Endothelial cell of umbilical vein (primary cell): ENCODE results near the gene PRIM2. TPM values are rescaled to one million over a fixed set of nuclear protein-coding genes. Genes with fewer than 3 reads are reported as not detected.
"Not testable (repeated sequence)": the region's sequence is repeated elsewhere in the genome, so short reads cannot be mapped to it uniquely, and the experiment has no call there.

Source experiments
- BruUV-seq: library from RNA; stranded (reverse); fragments of 400-500 nt; replicated peaks from 2 replicates; lab custom pipeline; 2021; lab: Mats Ljungman, UMichigan
- CTCF ChIA-PET: fragments of 300-600, 350-600 bp; sonication (Branson Sonifier 250); formaldehyde crosslinking; loops from one replicate; lab custom pipeline; 2021; ENCODE audit warnings: antibody characterized with exemption, inconsistent platforms; lab: Charles Lee
- POLR2A ChIA-PET: fragments of 300-600, 350-600 bp; sonication (Branson Sonifier 250); formaldehyde crosslinking; loops from one replicate; lab custom pipeline; 2021; ENCODE audit warnings: antibody characterized with exemption, inconsistent platforms; lab: Charles Lee
- DNase-seq: peaks from one replicate; pipeline ENCODE4 v3.0.0-alpha.2; 2011; ENCODE audit warnings: low read depth, low spot score
- FAIRE-seq: peaks from 2 replicates; lab custom pipeline; 2011; peaks lifted over from hg19 to GRCh38; lab: Jason Lieb, UNC
- H2AFZ ChIP-seq: 2 replicates; pipeline ENCODE4 v1.6.0; 2012; ENCODE audit warnings: low read depth, low read length, control low read depth, inconsistent platforms
- H3K27ac ChIP-seq: 2 replicates; pipeline ENCODE4 v1.5.1; 2011; ENCODE audit warnings: low read depth, mild to moderate bottlenecking, control low read depth, low read length, moderate library complexity; ENCODE audit not compliant: insufficient read depth
- H3K27me3 ChIP-seq, 2 experiments: 2 replicates each; pipeline versions ENCODE4 v1.6.0 to v1.6.1; 2011; ENCODE audit warnings: low read length in 2 of 2, mixed read lengths in 1 of 2; ENCODE audit not compliant: control insufficient read depth in 2 of 2, insufficient read depth in 2 of 2
- H3K36me3 ChIP-seq, 2 experiments: 2 replicates in 1 of 2; 3 replicates in 1 of 2; pipeline ENCODE4 v1.5.1; 2011; ENCODE audit warnings: low read length in 2 of 2, mild to moderate bottlenecking in 1 of 2, moderate library complexity in 1 of 2; ENCODE audit not compliant: control insufficient read depth in 2 of 2, insufficient read depth in 2 of 2; ENCODE audit errors: extremely low read depth in 1 of 2
- H3K4me1 ChIP-seq: 3 replicates; pipeline ENCODE4 v1.5.1; 2011; ENCODE audit warnings: mild to moderate bottlenecking, low read length; ENCODE audit not compliant: control insufficient read depth, insufficient read depth; ENCODE audit errors: extremely low read depth
- H3K4me2 ChIP-seq: 2 replicates; pipeline ENCODE4 v1.6.1; 2011; ENCODE audit warnings: low read length, control low read depth, mixed read lengths; ENCODE audit not compliant: insufficient read depth
- H3K4me3 ChIP-seq, 3 experiments: fragments of 200-600 bp in 1 of 3; sonication (generic), shearing (Covaris generic) in 1 of 3; replicated peaks in 1 of 3; 2 replicates each; pipeline ENCODE4 v1.5.1; 2011 to 2016; ENCODE audit warnings: control low read depth in 3 of 3, low read length in 3 of 3, mild to moderate bottlenecking in 2 of 3, inconsistent platforms in 1 of 3, low read depth in 1 of 3, moderate library complexity in 1 of 3; ENCODE audit not compliant: insufficient read depth in 1 of 3
- H3K79me2 ChIP-seq: 2 replicates; pipeline ENCODE4 v1.6.0; 2012; ENCODE audit warnings: low read length, inconsistent platforms; ENCODE audit not compliant: control insufficient read depth, insufficient read depth
- H3K9ac ChIP-seq: replicated peaks from 2 replicates; pipeline ENCODE3; 2011; ENCODE audit warnings: low read length, control low read depth; ENCODE audit not compliant: insufficient read depth; ENCODE audit errors: extremely low read depth
- H3K9me1 ChIP-seq: replicated peaks from 3 replicates; pipeline ENCODE4 v1.6.0; 2011; ENCODE audit warnings: mild to moderate bottlenecking, low read length; ENCODE audit not compliant: control insufficient read depth, insufficient read depth; ENCODE audit errors: extremely low read depth
- H3K9me3 ChIP-seq: replicated peaks from 2 replicates; pipeline ENCODE4 v1.5.1; 2012; ENCODE audit warnings: low read length, inconsistent platforms; ENCODE audit not compliant: control insufficient read depth, insufficient read depth
- H4K20me1 ChIP-seq: replicated peaks from 2 replicates; pipeline ENCODE3; 2011; ENCODE audit warnings: mild to moderate bottlenecking, low read length; ENCODE audit not compliant: control insufficient read depth, insufficient read depth; ENCODE audit errors: extremely low read depth
- dilution Hi-C: fragments of 300-500 bp; cut with MboI; formaldehyde crosslinking; loops from one replicate; pipeline ENCODE4 v1.15.0; 2019; ENCODE audit warnings: low sequenced_read_pairs; ENCODE audit not compliant: extremely low pct_ligation_motif_present
- intact Hi-C: fragments of 100-400 bp; cut with micrococcal nuclease; formaldehyde crosslinking; loops from one replicate; pipeline ENCODE4 v1.10.0; 2022
- polyA plus RNA-seq, 4 experiments: library from polyadenylated mRNA; depleted of rRNA in 3 of 4; stranded (reverse) in 3 of 4; unstranded in 1 of 4; fragments of >200 nt; gene quantifications; 2 replicates each; pipeline versions ENCODE4 v1.2.1 to v1.2.3, GENCODE V29; 2011 to 2012; ENCODE audit warnings: missing spikeins in 1 of 4
- total RNA-seq: library from RNA; stranded (reverse); gene quantifications from 2 replicates; pipeline ENCODE4 v1.2.3, GENCODE V29; 2021

PRIM2 gene
- total and polyA plus RNA-seq, 2 donors (not counting 3 experiments of a cell fraction or from before 2014, with no cell fraction given), result 5.3 to 21.0 TPM

GRCh38 chr6:57475656-57476055 is 158.2 kb downstream of the PRIM2 start:
- H3K4me2 ChIP-seq, BruUV-seq, H2AFZ ChIP-seq, H3K9me1 ChIP-seq, H3K9me3 ChIP-seq, H3K9ac ChIP-seq, FAIRE-seq, CTCF ChIA-PET, H3K27me3 ChIP-seq, H3K36me3 ChIP-seq, intact Hi-C loops, H4K20me1 ChIP-seq, POLR2A ChIA-PET, H3K79me2 ChIP-seq, H3K27ac ChIP-seq, dilution Hi-C loops, H3K4me3 ChIP-seq, H3K4me1 ChIP-seq, DNase-seq: not testable (repeated sequence)

- POLR2A ChIA-PET, result interaction anchor here (0.7 kb wide), 1 partner anchor 1115 kb away, joined by 3 read pairs; no protein-coding TSS in a partner anchor
- H3K27ac ChIP-seq, H3K79me2 ChIP-seq, H3K9ac ChIP-seq, FAIRE-seq, dilution Hi-C loops, H4K20me1 ChIP-seq, H3K4me1 ChIP-seq, intact Hi-C loops, H2AFZ ChIP-seq, H3K27me3 ChIP-seq, H3K9me3 ChIP-seq, H3K36me3 ChIP-seq, CTCF ChIA-PET, BruUV-seq, H3K4me2 ChIP-seq, DNase-seq, H3K9me1 ChIP-seq, H3K4me3 ChIP-seq: not testable (repeated sequence)
These were observed 162.8 kb downstream of the PRIM2 start for GRCh38 chr6:57480194-57480593.

GRCh38 chr6:57481121-57481520 is 163.7 kb downstream of the PRIM2 start:
- POLR2A ChIA-PET, BruUV-seq, H3K9ac ChIP-seq, H3K27me3 ChIP-seq, H3K4me1 ChIP-seq, H3K36me3 ChIP-seq, H3K9me1 ChIP-seq, CTCF ChIA-PET, H3K4me2 ChIP-seq, H3K9me3 ChIP-seq, dilution Hi-C loops, DNase-seq, intact Hi-C loops, H3K27ac ChIP-seq, H2AFZ ChIP-seq, FAIRE-seq, H4K20me1 ChIP-seq, H3K4me3 ChIP-seq, H3K79me2 ChIP-seq: not testable (repeated sequence)

- H3K9ac ChIP-seq, BruUV-seq, H3K79me2 ChIP-seq: not testable (repeated sequence)
These were observed 165.0 kb downstream of the PRIM2 start for GRCh38 chr6:57482471-57482870.

More at GRCh38 chr6:57482471-57482870, 165.0 kb downstream of the PRIM2 start:
- POLR2A ChIA-PET, CTCF ChIA-PET, H3K4me3 ChIP-seq, H4K20me1 ChIP-seq, H3K27me3 ChIP-seq, H3K4me2 ChIP-seq, DNase-seq, H3K4me1 ChIP-seq, intact Hi-C loops, dilution Hi-C loops, FAIRE-seq, H3K9me1 ChIP-seq, H3K36me3 ChIP-seq, H3K27ac ChIP-seq, H2AFZ ChIP-seq, H3K9me3 ChIP-seq: not testable (repeated sequence)
